Measurements from ENCODE around the gene RGL1.

DNA sequence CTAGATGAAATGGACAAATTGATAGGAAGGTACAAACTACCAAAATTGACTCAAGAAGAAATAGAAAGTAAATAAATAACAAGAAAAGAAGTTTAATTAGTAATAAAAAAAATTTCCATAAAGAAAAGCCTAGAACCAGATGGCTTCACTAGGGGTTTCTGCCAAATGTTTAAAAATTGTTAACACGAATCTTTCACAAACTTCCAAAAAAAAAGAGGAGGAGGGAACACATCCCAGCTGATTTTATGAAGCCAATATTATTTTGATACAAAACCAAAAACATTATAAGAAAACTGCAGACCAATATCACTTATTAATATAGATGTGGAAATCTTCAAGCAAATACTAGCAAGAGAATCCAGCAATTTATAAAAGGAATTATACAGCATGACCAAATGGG is 143.1 kb downstream of the RGL1 start:
- TF ChIP-seq, protein P1, sequence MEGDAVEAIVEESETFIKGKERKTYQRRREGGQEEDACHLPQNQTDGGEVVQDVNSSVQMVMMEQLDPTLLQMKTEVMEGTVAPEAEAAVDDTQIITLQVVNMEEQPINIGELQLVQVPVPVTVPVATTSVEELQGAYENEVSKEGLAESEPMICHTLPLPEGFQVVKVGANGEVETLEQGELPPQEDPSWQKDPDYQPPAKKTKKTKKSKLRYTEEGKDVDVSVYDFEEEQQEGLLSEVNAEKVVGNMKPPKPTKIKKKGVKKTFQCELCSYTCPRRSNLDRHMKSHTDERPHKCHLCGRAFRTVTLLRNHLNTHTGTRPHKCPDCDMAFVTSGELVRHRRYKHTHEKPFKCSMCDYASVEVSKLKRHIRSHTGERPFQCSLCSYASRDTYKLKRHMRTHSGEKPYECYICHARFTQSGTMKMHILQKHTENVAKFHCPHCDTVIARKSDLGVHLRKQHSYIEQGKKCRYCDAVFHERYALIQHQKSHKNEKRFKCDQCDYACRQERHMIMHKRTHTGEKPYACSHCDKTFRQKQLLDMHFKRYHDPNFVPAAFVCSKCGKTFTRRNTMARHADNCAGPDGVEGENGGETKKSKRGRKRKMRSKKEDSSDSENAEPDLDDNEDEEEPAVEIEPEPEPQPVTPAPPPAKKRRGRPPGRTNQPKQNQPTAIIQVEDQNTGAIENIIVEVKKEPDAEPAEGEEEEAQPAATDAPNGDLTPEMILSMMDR (IDR thresholded peaks at IDR 0.05; ENCODE audit: low read length), result no peak
- TF ChIP-seq EZH2 (optimal IDR thresholded peaks at IDR 0.05; ENCODE audit: low read depth, low read length), result no peak
- no peak for TF ChIP-seq EZH2phosphoT487 (IDR thresholded peaks at IDR 0.05; ENCODE audit: low read length)

All from MM.1S (cell line).